ENCODE results near the gene FBLIM1. TPM values are rescaled to one million over a fixed set of nuclear protein-coding genes. Genes with fewer than 3 reads are reported as not detected.

Gene FBLIM1
- total RNA-seq, 1 experiment from 2014 or later, result 78.3 TPM

DNA sequence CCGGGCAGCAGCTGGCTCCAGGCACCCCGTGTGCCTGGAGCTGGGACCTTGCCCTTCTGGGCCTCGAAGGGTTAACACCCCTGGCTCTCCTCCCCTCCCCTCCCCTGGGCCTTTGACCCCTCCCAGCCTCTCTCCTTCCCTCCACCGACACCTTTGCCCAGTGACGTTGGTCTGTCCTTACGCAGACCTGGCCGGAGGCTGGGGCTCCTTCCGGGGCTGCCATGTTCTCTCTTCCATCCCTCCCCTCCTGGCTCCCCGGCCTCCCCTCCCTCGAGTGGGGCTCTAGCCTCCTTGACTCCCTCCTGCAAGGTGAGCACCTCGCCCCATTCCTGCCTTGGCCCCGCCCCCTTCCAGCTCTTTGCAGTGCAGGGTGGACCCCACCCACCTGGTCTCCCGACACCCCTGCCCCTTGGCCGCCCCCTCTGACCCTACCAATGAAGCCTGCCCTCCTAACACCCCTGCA, 16.2 kb upstream of the FBLIM1 start, which contains the start of gene TMEM82 (continued):
- TF ChIP-seq, protein P1, sequence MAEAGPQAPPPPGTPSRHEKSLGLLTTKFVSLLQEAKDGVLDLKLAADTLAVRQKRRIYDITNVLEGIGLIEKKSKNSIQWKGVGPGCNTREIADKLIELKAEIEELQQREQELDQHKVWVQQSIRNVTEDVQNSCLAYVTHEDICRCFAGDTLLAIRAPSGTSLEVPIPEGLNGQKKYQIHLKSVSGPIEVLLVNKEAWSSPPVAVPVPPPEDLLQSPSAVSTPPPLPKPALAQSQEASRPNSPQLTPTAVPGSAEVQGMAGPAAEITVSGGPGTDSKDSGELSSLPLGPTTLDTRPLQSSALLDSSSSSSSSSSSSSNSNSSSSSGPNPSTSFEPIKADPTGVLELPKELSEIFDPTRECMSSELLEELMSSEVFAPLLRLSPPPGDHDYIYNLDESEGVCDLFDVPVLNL (CRISPR knock-in tag; IDR thresholded peaks at IDR 0.05; ENCODE audit: borderline replicate concordance, low read depth), result no peak
- TF ChIP-seq MYBL2 (CRISPR knock-in tag; IDR thresholded peaks at IDR 0.05) (no peak), ZNF396 (CRISPR knock-in tag; IDR thresholded peaks at IDR 0.05; ENCODE audit: borderline replicate concordance) (no peak), NR3C1 (CRISPR knock-in tag; conservative IDR thresholded peaks at IDR 0.05; ENCODE audit: low read depth) (no peak), ZBTB21 (CRISPR knock-in tag; IDR thresholded peaks at IDR 0.05; ENCODE audit: borderline replicate concordance) (no peak), ZNF423 (CRISPR knock-in tag; IDR thresholded peaks at IDR 0.05) (no peak)
- TF ChIP-seq, protein P2, sequence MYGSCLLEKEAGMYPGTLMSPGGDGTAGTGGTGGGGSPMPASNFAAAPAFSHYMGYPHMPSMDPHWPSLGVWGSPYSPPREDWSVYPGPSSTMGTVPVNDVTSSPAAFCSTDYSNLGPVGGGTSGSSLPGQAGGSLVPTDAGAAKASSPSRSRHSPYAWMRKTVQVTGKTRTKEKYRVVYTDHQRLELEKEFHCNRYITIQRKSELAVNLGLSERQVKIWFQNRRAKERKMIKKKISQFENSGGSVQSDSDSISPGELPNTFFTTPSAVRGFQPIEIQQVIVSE (CRISPR knock-in tag; IDR thresholded peaks at IDR 0.05; ENCODE audit: borderline replicate concordance), result no peak
- TF ChIP-seq, protein P3, sequence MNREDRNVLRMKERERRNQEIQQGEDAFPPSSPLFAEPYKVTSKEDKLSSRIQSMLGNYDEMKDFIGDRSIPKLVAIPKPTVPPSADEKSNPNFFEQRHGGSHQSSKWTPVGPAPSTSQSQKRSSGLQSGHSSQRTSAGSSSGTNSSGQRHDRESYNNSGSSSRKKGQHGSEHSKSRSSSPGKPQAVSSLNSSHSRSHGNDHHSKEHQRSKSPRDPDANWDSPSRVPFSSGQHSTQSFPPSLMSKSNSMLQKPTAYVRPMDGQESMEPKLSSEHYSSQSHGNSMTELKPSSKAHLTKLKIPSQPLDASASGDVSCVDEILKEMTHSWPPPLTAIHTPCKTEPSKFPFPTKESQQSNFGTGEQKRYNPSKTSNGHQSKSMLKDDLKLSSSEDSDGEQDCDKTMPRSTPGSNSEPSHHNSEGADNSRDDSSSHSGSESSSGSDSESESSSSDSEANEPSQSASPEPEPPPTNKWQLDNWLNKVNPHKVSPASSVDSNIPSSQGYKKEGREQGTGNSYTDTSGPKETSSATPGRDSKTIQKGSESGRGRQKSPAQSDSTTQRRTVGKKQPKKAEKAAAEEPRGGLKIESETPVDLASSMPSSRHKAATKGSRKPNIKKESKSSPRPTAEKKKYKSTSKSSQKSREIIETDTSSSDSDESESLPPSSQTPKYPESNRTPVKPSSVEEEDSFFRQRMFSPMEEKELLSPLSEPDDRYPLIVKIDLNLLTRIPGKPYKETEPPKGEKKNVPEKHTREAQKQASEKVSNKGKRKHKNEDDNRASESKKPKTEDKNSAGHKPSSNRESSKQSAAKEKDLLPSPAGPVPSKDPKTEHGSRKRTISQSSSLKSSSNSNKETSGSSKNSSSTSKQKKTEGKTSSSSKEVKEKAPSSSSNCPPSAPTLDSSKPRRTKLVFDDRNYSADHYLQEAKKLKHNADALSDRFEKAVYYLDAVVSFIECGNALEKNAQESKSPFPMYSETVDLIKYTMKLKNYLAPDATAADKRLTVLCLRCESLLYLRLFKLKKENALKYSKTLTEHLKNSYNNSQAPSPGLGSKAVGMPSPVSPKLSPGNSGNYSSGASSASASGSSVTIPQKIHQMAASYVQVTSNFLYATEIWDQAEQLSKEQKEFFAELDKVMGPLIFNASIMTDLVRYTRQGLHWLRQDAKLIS (CRISPR knock-in tag; IDR thresholded peaks at IDR 0.05; ENCODE audit: borderline replicate concordance), result no peak
- TF ChIP-seq, protein P4, sequence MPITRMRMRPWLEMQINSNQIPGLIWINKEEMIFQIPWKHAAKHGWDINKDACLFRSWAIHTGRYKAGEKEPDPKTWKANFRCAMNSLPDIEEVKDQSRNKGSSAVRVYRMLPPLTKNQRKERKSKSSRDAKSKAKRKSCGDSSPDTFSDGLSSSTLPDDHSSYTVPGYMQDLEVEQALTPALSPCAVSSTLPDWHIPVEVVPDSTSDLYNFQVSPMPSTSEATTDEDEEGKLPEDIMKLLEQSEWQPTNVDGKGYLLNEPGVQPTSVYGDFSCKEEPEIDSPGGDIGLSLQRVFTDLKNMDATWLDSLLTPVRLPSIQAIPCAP (CRISPR knock-in tag; IDR thresholded peaks at IDR 0.05), result no peak

DNA sequence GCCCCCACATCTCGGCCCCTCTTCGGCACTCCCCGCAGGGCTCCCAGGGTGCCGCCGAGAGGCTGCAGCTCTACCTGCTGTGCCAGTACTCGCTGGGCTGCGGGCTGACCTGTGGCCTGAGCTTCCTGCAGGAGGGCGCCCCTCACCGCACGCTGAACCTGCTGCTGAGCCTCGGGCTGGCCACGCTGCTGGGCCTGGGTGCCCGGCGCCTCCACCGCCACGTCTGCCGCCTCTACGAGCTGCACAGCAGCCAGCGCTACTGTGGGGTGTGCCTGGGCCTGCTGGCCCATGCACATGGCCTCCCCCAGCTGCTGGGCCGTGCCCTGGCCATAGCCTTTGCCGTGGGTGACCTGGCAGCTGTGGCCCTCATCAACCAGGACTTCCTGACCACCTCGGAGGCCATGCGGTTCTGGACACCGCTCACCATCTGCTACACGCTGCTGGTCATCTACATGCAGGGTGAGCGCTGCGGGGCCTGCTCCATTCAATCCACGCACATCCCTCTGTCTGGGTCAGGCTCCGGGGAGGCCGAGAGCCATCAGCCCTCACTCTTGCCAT, 14.4 kb upstream of the FBLIM1 start:
- H3K36me3 Mint-ChIP-seq, result no peaks in the 10 kb centered on the region
- CTCF ChIA-PET, result interaction anchor here (1.3 kb wide), 1 partner anchor 16 kb away, joined by 3 read pairs; no protein-coding TSS in a partner anchor
- no peak overlapping the region for H3K4me3 Mint-ChIP-seq
- ATAC-seq (no peak), DNase-seq (ENCODE audit: low spot score) (no peak)
- H3K9me3 Mint-ChIP-seq, result no peaks in the 10 kb centered on the region
- H3K4me1 Mint-ChIP-seq, result peaks cover 8% of the 10 kb centered on the region
- POLR2A ChIA-PET, result no interaction called here
- no peak overlapping the region; the same call in 1 of the 2 replicates for H3K27ac Mint-ChIP-seq
- H3K27me3 Mint-ChIP-seq (ENCODE audit: low read depth), result no peaks in the 10 kb centered on the region; the same call in 1 of the 2 replicates
- TF ChIP-seq, protein P5, sequence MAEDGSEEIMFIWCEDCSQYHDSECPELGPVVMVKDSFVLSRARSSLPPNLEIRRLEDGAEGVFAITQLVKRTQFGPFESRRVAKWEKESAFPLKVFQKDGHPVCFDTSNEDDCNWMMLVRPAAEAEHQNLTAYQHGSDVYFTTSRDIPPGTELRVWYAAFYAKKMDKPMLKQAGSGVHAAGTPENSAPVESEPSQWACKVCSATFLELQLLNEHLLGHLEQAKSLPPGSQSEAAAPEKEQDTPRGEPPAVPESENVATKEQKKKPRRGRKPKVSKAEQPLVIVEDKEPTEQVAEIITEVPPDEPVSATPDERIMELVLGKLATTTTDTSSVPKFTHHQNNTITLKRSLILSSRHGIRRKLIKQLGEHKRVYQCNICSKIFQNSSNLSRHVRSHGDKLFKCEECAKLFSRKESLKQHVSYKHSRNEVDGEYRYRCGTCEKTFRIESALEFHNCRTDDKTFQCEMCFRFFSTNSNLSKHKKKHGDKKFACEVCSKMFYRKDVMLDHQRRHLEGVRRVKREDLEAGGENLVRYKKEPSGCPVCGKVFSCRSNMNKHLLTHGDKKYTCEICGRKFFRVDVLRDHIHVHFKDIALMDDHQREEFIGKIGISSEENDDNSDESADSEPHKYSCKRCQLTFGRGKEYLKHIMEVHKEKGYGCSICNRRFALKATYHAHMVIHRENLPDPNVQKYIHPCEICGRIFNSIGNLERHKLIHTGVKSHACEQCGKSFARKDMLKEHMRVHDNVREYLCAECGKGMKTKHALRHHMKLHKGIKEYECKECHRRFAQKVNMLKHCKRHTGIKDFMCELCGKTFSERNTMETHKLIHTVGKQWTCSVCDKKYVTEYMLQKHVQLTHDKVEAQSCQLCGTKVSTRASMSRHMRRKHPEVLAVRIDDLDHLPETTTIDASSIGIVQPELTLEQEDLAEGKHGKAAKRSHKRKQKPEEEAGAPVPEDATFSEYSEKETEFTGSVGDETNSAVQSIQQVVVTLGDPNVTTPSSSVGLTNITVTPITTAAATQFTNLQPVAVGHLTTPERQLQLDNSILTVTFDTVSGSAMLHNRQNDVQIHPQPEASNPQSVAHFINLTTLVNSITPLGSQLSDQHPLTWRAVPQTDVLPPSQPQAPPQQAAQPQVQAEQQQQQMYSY (CRISPR knock-in tag; IDR thresholded peaks at IDR 0.05), result no peak
- TF ChIP-seq, protein P6, sequence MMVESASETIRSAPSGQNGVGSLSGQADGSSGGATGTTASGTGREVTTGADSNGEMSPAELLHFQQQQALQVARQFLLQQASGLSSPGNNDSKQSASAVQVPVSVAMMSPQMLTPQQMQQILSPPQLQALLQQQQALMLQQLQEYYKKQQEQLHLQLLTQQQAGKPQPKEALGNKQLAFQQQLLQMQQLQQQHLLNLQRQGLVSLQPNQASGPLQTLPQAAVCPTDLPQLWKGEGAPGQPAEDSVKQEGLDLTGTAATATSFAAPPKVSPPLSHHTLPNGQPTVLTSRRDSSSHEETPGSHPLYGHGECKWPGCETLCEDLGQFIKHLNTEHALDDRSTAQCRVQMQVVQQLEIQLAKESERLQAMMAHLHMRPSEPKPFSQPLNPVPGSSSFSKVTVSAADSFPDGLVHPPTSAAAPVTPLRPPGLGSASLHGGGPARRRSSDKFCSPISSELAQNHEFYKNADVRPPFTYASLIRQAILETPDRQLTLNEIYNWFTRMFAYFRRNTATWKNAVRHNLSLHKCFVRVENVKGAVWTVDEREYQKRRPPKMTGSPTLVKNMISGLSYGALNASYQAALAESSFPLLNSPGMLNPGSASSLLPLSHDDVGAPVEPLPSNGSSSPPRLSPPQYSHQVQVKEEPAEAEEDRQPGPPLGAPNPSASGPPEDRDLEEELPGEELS (CRISPR knock-in tag; IDR thresholded peaks at IDR 0.05), result no peak
- no peak for TF ChIP-seq GRHL2 (CRISPR knock-in tag; IDR thresholded peaks at IDR 0.05; ENCODE audit: insufficient replicate concordance, severe bottlenecking)
- no peak for TF ChIP-seq NFE2L1 (CRISPR knock-in tag; IDR thresholded peaks at IDR 0.05)
- TF ChIP-seq NR1H2 (CRISPR knock-in tag; IDR thresholded peaks at IDR 0.05), result no peak
- no peak for TF ChIP-seq TEAD1 (CRISPR knock-in tag; IDR thresholded peaks at IDR 0.05)
- TF ChIP-seq, protein P7, sequence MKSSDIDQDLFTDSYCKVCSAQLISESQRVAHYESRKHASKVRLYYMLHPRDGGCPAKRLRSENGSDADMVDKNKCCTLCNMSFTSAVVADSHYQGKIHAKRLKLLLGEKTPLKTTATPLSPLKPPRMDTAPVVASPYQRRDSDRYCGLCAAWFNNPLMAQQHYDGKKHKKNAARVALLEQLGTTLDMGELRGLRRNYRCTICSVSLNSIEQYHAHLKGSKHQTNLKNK (CRISPR knock-in tag; IDR thresholded peaks at IDR 0.05), result no peak
- no peak for TF ChIP-seq TCF7 (CRISPR knock-in tag; IDR thresholded peaks at IDR 0.05; ENCODE audit: low read depth)
- TF ChIP-seq EMX1 (CRISPR knock-in tag; IDR thresholded peaks at IDR 0.05), result no peak
- TF ChIP-seq, protein P8, sequence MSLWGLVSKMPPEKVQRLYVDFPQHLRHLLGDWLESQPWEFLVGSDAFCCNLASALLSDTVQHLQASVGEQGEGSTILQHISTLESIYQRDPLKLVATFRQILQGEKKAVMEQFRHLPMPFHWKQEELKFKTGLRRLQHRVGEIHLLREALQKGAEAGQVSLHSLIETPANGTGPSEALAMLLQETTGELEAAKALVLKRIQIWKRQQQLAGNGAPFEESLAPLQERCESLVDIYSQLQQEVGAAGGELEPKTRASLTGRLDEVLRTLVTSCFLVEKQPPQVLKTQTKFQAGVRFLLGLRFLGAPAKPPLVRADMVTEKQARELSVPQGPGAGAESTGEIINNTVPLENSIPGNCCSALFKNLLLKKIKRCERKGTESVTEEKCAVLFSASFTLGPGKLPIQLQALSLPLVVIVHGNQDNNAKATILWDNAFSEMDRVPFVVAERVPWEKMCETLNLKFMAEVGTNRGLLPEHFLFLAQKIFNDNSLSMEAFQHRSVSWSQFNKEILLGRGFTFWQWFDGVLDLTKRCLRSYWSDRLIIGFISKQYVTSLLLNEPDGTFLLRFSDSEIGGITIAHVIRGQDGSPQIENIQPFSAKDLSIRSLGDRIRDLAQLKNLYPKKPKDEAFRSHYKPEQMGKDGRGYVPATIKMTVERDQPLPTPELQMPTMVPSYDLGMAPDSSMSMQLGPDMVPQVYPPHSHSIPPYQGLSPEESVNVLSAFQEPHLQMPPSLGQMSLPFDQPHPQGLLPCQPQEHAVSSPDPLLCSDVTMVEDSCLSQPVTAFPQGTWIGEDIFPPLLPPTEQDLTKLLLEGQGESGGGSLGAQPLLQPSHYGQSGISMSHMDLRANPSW (CRISPR knock-in tag; conservative IDR thresholded peaks at IDR 0.05; ENCODE audit: low read depth), result no peak
- TF ChIP-seq IRF2 (CRISPR knock-in tag; IDR thresholded peaks at IDR 0.05; ENCODE audit: borderline replicate concordance, low read depth), result no peak

Data from WTC11 (cell line).